HG03280 (cell line): Measurements from ENCODE around the gene C9orf57.
"Not testable (repeated sequence)": the region's sequence is repeated elsewhere in the genome, so short reads cannot be mapped to it uniquely, and the experiment has no call there.

ENCODE experiments used
- ATAC-seq: cut with Tn5 transposase; IDR thresholded peaks from one replicate; pipeline ENCODE4 v1.9.1; 2021; ENCODE audit warnings: mild to moderate bottlenecking, moderate library complexity; ENCODE audit not compliant: unreplicated experiment

Gene C9orf57

DNA sequence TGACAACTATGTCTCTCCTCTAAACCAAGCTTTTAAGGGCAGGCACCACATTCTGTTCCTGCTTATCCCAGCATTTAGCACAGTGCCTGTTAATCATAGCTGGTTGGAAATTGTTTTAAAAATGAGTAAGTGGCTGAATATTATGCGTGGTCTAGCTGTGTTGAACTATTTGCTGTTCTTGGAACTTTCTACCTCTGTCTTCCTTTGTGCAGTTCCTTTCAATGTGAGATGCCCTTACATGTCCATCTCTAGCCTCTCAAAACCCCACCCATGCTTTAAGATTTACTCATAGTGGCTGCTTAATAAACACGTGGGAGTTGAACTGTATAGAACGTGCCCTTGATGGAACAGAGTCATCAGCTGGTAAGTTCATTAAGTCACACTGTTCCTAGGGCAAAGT, 34.5 kb downstream of the C9orf57 start:
- ATAC-seq: no peak

- ATAC-seq: no peak
Observed at GRCh38 chr9:72023596-72023995, 36.8 kb downstream of the C9orf57 start.

GRCh38 chr9:72022841-72023240, 37.6 kb downstream of the C9orf57 start:
- no peak for ATAC-seq

DNA sequence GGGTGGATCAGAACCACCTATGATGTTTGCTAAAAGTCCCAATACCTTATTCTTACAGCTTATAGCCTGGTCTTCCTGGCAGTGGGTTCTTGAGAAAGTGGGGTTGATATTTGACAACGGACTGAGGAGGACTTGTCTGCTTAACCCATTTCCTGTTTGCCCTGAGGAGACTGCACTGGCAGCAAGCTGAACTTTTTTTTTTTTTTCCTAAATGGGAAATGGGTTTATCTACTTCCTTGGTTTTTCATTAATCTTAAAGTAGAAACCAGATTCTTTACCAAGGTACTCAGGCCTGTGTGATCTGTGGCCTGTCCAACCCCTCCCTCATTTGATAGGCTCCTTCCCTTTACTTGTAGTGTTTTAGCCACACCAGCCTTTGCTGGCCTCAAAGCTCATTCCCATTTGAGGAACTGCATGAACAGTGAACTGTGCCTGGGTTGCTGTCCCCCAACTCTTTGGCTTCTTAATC, 47.1 kb downstream of the C9orf57 start:
- ATAC-seq: no peak

DNA sequence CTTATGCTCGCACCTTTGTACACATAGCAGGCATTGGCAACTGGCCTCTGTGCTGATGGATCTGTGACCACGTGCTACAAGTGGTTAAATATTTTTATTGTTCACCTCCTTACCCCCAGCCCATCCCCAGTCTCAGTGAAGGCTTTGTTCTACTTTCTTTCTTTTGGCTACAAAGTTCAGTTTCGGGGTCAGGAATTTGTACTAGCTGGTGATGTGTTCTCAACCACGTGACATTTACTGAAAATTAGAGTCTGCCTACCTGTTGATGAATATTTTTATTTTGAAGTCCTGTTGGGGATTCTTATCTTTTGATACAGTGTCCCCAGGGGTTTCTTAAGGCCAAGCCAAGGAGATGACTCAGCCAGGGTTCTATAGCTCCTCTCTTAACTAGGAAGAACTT, 47.8 kb downstream of the C9orf57 start:
- no peak for ATAC-seq

GRCh38 chr9:72007726-72008125, 52.7 kb downstream of the C9orf57 start:
- not testable (repeated sequence) for ATAC-seq

DNA sequence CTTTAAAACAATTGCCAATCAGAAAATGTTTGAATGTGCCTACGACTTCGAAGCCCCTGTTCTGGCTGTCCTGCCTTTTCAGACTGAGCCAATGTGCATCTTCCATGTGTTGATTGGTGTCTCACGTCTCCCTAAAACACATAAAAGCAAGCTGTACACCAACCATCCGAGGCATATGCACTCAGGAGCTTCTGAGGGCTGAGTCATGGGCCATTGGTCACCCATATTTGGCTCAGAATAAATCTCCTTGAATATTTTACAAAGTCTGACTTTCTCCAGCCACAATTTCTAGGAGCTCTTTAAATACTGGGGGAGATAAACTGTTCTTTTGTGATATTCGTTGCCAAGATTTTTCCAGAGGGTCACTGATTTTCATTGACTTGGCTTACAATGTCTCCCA, 53.9 kb downstream of the C9orf57 start:
- no peak for ATAC-seq

DNA sequence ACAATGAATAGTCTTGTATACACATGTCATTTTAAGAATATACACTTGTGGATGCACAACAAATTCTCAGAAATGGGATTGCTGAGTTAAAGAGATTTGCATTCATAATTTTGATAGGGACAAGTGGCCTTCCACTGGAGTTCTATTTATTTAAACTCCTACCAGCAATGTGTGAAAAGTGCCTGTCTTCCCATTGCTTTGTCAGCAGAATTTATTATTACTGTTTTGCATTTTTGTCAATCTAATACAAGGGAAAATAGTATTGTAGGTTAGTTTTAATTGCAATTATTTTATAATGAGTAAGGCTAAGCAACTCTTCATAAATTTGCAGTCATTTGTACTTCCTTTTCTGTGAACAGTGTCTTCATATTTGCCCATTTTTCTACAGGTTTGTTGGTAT, 55.0 kb downstream of the C9orf57 start:
- ATAC-seq: no peak
